Breast epithelium (tissue), 3 donors: ENCODE results near the gene TNS1.

Experiments
- POLR2A ChIP-seq: fragments of 450-650 bp; IDR thresholded peaks from one replicate; pipeline ENCODE4 v1.6.1; 2016; ENCODE audit warnings: antibody characterized with exemption, mild to moderate bottlenecking, moderate library complexity
- POLR2AphosphoS5 ChIP-seq, 3 donors: sonication (generic); formaldehyde crosslinking; IDR thresholded peaks; one replicate each; pipeline ENCODE4 v1.6.1; 2017; ENCODE audit warnings: antibody characterized with exemption in 3 of 3
- TF ChIP-seq, protein P1 (sequence below), 3 donors: fragments of 450-650 bp; IDR thresholded peaks; one replicate each; pipeline ENCODE4 v1.5.1; 2016 to 2017; ENCODE audit warnings: antibody characterized with exemption in 3 of 3, mild to moderate bottlenecking in 3 of 3, moderate library complexity in 3 of 3

DNA sequence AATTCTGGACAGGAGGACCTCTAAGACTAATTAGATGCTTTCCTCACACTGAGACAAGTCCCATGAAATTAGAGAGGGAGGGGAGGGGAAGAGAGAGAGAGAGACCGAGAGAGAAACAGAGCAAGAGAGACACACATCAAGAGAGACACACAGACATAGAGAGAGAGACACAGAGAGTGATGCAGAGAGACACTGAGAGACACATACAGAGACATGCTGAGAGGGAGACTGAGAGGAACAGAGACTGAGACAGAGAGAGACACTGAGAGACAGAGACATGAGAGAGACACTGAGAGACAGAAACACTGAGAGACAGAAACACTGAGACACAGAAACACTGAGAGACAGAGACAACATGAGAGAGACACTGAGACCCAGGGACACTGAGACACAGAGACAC is 250.8 kb downstream of the TNS1 start:
- TF ChIP-seq, protein P1, sequence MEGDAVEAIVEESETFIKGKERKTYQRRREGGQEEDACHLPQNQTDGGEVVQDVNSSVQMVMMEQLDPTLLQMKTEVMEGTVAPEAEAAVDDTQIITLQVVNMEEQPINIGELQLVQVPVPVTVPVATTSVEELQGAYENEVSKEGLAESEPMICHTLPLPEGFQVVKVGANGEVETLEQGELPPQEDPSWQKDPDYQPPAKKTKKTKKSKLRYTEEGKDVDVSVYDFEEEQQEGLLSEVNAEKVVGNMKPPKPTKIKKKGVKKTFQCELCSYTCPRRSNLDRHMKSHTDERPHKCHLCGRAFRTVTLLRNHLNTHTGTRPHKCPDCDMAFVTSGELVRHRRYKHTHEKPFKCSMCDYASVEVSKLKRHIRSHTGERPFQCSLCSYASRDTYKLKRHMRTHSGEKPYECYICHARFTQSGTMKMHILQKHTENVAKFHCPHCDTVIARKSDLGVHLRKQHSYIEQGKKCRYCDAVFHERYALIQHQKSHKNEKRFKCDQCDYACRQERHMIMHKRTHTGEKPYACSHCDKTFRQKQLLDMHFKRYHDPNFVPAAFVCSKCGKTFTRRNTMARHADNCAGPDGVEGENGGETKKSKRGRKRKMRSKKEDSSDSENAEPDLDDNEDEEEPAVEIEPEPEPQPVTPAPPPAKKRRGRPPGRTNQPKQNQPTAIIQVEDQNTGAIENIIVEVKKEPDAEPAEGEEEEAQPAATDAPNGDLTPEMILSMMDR (IDR thresholded peaks at IDR 0.05) = no peak
- TF ChIP-seq POLR2AphosphoS5 (IDR thresholded peaks at IDR 0.05) (no peak), POLR2A (no peak)
